Vagina (tissue), 2 donors: ENCODE measurements around the gene RPL13A.
"Not testable (repeated sequence)": the region's sequence is repeated elsewhere in the genome, so short reads cannot be mapped to it uniquely, and the experiment has no call there.

Experiments
- CTCF ChIP-seq, 3 experiments: fragments of 450-650 bp in 2 of 3; fragments of 200-600 bp in 1 of 3; sonication (generic) in 1 of 3; IDR thresholded peaks; one replicate each; pipeline ENCODE4 v1.5.1; 2017 to 2019; ENCODE audit warnings: antibody characterized with exemption in 3 of 3, mild to moderate bottlenecking in 2 of 3, moderate library complexity in 2 of 3
- POLR2AphosphoS5 ChIP-seq, 2 donors: sonication (generic); formaldehyde crosslinking; IDR thresholded peaks; one replicate each; pipeline ENCODE4 v1.9.0; 2017; ENCODE audit warnings: antibody characterized with exemption in 2 of 2, mild to moderate bottlenecking in 2 of 2, low read depth in 1 of 2; ENCODE audit not compliant: insufficient read depth in 1 of 2

- not testable (repeated sequence) for TF ChIP-seq CTCF (IDR thresholded peaks at IDR 0.05); POLR2AphosphoS5 (IDR thresholded peaks at IDR 0.05; ENCODE audit: insufficient read depth in 1 of 2, low read depth in 1 of 2)
These were observed 43.2 kb upstream of the RPL13A start for GRCh38 chr19:49444100-49444700.
